Esophagus muscularis mucosa (tissue), 4 donors: ENCODE data around the gene NEUROG2. TPM values are rescaled to one million over a fixed set of nuclear protein-coding genes. Genes with fewer than 3 reads are reported as not detected.
"Not testable (repeated sequence)": the region's sequence is repeated elsewhere in the genome, so short reads cannot be mapped to it uniquely, and the experiment has no call there.

Experiments used
- DNase-seq: peaks from one replicate; pipeline ENCODE4 v3.0.0-alpha.2; 2017; ENCODE audit errors: extremely low spot score
- H3K27ac ChIP-seq, 4 donors: fragments of 200-600 bp; sonication (generic); replicated peaks in 1 of 4; 1 replicate in 3 of 4; 2 replicates in 1 of 4; pipeline ENCODE4 v1.5.1; 2016 to 2019; ENCODE audit warnings: mild to moderate bottlenecking in 1 of 4
- H3K27me3 ChIP-seq, 4 donors: fragments of 200-600 bp; sonication (generic); one replicate each; pipeline versions ENCODE4 v1.5.1 to v1.6.0; 2016 to 2019
- H3K36me3 ChIP-seq, 4 donors: fragments of 200-600 bp; sonication (generic); one replicate each; pipeline ENCODE4 v1.5.1; 2016 to 2019
- H3K4me1 ChIP-seq, 4 donors: fragments of 200-600 bp; sonication (generic); one replicate each; pipeline ENCODE4 v1.5.1; 2016 to 2019
- H3K4me3 ChIP-seq, 4 donors: fragments of 200-600 bp; sonication (generic); 1 replicate in 2 of 4; 2 replicates in 2 of 4; pipeline ENCODE4 v1.5.1; 2016 to 2019; ENCODE audit warnings: mild to moderate bottlenecking in 4 of 4, moderate library complexity in 1 of 4
- H3K9me3 ChIP-seq, 4 donors: fragments of 200-600 bp; sonication (generic); 1 replicate in 3 of 4; 2 replicates in 1 of 4; pipeline ENCODE4 v1.5.1; 2016 to 2019
- CTCF ChIP-seq, 3 experiments: fragments of 200-600 bp in 2 of 3; fragments of 450-650 bp in 1 of 3; sonication (generic) in 2 of 3; IDR thresholded peaks; one replicate each; pipeline ENCODE4 v1.5.1; 2017 to 2019; ENCODE audit warnings: antibody characterized with exemption in 3 of 3, mild to moderate bottlenecking in 2 of 3, moderate library complexity in 1 of 3
- EP300 ChIP-seq: sonication (generic); formaldehyde crosslinking; IDR thresholded peaks from one replicate; pipeline ENCODE4 v1.6.1; 2017; ENCODE audit warnings: antibody characterized with exemption
- POLR2A ChIP-seq: fragments of 450-650 bp; IDR thresholded peaks from one replicate; pipeline ENCODE4 v1.6.1; 2017; ENCODE audit warnings: antibody characterized with exemption, moderate library complexity, mild to moderate bottlenecking, low read depth
- POLR2AphosphoS5 ChIP-seq, 2 donors: sonication (generic); formaldehyde crosslinking; IDR thresholded peaks; one replicate each; pipeline ENCODE4 v1.6.1; 2017; ENCODE audit warnings: antibody characterized with exemption in 2 of 2
- WGBS: methylation state at CpG from one replicate; pipeline ENCODE4 v1.1.5; 2018; 5-methylcytosine and 5-hydroxymethylcytosine counted together
- intact Hi-C: fragments of 100-400 bp; cut with DNase I; formaldehyde crosslinking; loops from one replicate; pipeline ENCODE4 v1.15.1; 2023
- total RNA-seq, 4 donors: library from RNA; depleted of rRNA; stranded (reverse); fragments of >200 nt; gene quantifications; one replicate each; pipeline versions ENCODE4 v1.1.0 to v1.2.1, GENCODE V29; 2016

The NEUROG2 gene
- total RNA-seq, 4 donors from 2014 or later, result not detected

- H3K4me1 ChIP-seq, result peaks cover 12 to 34% (median 27%) of the 10 kb centered on the region in 4 donors
- H3K27ac ChIP-seq, result no peak overlapping the region
- no peak for DNase-seq
- TF ChIP-seq CTCF (IDR thresholded peaks at IDR 0.05) (no peak), EP300 (no peak), POLR2A (no peak), POLR2AphosphoS5 (IDR thresholded peaks at IDR 0.05) (no peak)
- H3K27me3 ChIP-seq, result peaks cover 0 to 76% (median 64%) of the 10 kb centered on the region in 4 donors
- no peaks in the 10 kb centered on the region for H3K9me3 ChIP-seq
- 7% methylated on average over 37 of the region's 37 CpGs for WGBS
- intact Hi-C loops, result loop anchor here (5.0 kb wide), 1 partner anchor 196 kb away; no protein-coding TSS in a partner anchor
- H3K4me3 ChIP-seq, result peak overlapping the region; percentile 36 to 54 (median 42)
- no peaks in the 10 kb centered on the region for H3K36me3 ChIP-seq
Measured at GRCh38 chr4:112523008-112523721, 7.2 kb upstream of the NEUROG2 start.

GRCh38 chr4:112522431-112522830 lies 6.5 kb upstream of the NEUROG2 start:
- H3K4me3 ChIP-seq, H3K27ac ChIP-seq, H3K36me3 ChIP-seq, H3K9me3 ChIP-seq, DNase-seq: not testable (repeated sequence)
- H3K27me3 ChIP-seq, result peaks cover 0 to 83% (median 70%) of the 10 kb centered on the region in 4 donors
- 16% methylated on average over 16 of the region's 17 CpGs for WGBS
- intact Hi-C loops, result loop anchor here (5.0 kb wide), 1 partner anchor 195 kb away; no protein-coding TSS in a partner anchor
- peaks cover 12 to 41% (median 29%) of the 10 kb centered on the region in 4 donors for H3K4me1 ChIP-seq

GRCh38 chr4:112521123-112522023 lies 5.4 kb upstream of the NEUROG2 start:
- Histone ChIP-seq H3K27me3 (peaks cover 4 to 94% (median 81%) of the 10 kb centered on the region in 4 donors), H3K4me3 (peak overlapping the region in 1 of 4 donors; percentile 6), H3K9me3 (no peaks in the 10 kb centered on the region), H3K27ac (no peak overlapping the region), H3K4me1 (peaks cover 22 to 51% (median 40%) of the 10 kb centered on the region in 4 donors), H3K36me3 (no peaks in the 10 kb centered on the region)
- intact Hi-C loops, result loop anchor here (5.0 kb wide), 1 partner anchor 194 kb away; no protein-coding TSS in a partner anchor
- no peak for TF ChIP-seq POLR2AphosphoS5 (IDR thresholded peaks at IDR 0.05)
- no peak for TF ChIP-seq CTCF (IDR thresholded peaks at IDR 0.05)
- TF ChIP-seq POLR2A, result no peak
- TF ChIP-seq EP300, result no peak
- no peak for DNase-seq
- 6% methylated on average over 27 of the region's 30 CpGs for WGBS

- Histone ChIP-seq H3K9me3 (no peaks in the 10 kb centered on the region), H3K36me3 (no peaks in the 10 kb centered on the region), H3K4me3 (peak overlapping the region in 1 of 4 donors; percentile 6), H3K27ac (no peak overlapping the region), H3K4me1 (peaks cover 29 to 58% (median 47%) of the 10 kb centered on the region in 4 donors), H3K27me3 (peaks cover 5 to 99% (median 88%) of the 10 kb centered on the region in 4 donors)
- TF ChIP-seq EP300, result no peak
- no peak for TF ChIP-seq POLR2AphosphoS5 (IDR thresholded peaks at IDR 0.05)
- TF ChIP-seq CTCF (IDR thresholded peaks at IDR 0.05), result no peak
- no peak for TF ChIP-seq POLR2A
- no peak for DNase-seq
- intact Hi-C loops, result loop anchor here (5.0 kb wide), 1 partner anchor 193 kb away; no protein-coding TSS in a partner anchor
- 8% methylated on average over 25 of the region's 25 CpGs for WGBS
Measured at GRCh38 chr4:112520598-112521122, 4.7 kb upstream of the NEUROG2 start.
